ENCODE measurements around the gene MBP. TPM values are rescaled to one million over a fixed set of nuclear protein-coding genes. Genes with fewer than 3 reads are reported as not detected.

Gene MBP
- total RNA-seq, 3 donors from 2014 or later, result 37.9 to 48.5 (median 47.4) TPM

DNA sequence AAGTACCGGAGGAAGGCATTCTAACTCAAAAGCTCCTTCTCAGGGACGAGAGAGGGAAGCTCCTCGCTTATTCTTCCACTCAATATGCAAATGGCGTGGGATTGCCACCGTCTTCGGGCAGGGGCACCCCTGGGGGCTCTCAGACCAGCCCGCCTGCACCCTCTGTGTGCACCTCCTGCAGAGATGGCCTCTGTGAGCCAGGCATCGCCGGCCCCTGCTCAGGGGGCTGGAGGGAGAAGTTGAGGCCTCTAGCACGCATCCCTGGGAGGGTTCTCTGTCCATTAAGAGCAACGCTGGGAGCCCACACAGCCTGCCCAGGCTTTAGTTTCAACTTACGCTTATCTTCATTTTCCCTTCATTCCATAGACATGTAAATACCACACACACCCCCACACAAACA is 125.3 kb downstream of the MBP start:
- intact Hi-C loops (cut with DNase I, micrococcal nuclease), result loop anchor here in 1 of 2 donors (10.0 kb wide), 1 partner anchor 198 kb away; no protein-coding TSS in a partner anchor
- TF ChIP-seq, protein P1, sequence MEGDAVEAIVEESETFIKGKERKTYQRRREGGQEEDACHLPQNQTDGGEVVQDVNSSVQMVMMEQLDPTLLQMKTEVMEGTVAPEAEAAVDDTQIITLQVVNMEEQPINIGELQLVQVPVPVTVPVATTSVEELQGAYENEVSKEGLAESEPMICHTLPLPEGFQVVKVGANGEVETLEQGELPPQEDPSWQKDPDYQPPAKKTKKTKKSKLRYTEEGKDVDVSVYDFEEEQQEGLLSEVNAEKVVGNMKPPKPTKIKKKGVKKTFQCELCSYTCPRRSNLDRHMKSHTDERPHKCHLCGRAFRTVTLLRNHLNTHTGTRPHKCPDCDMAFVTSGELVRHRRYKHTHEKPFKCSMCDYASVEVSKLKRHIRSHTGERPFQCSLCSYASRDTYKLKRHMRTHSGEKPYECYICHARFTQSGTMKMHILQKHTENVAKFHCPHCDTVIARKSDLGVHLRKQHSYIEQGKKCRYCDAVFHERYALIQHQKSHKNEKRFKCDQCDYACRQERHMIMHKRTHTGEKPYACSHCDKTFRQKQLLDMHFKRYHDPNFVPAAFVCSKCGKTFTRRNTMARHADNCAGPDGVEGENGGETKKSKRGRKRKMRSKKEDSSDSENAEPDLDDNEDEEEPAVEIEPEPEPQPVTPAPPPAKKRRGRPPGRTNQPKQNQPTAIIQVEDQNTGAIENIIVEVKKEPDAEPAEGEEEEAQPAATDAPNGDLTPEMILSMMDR (IDR thresholded peaks at IDR 0.05), result no peak
- no peak for DNase-seq
- Histone ChIP-seq H3K4me3 (no peak overlapping the region), H3K9me3 (no peaks in the 10 kb centered on the region), H3K4me1 (ENCODE audit: low read depth) (no peaks in the 10 kb centered on the region), H3K36me3 (ENCODE audit: low read depth) (peaks cover 3% of the 10 kb centered on the region)
- ATAC-seq, result no peak

DNA sequence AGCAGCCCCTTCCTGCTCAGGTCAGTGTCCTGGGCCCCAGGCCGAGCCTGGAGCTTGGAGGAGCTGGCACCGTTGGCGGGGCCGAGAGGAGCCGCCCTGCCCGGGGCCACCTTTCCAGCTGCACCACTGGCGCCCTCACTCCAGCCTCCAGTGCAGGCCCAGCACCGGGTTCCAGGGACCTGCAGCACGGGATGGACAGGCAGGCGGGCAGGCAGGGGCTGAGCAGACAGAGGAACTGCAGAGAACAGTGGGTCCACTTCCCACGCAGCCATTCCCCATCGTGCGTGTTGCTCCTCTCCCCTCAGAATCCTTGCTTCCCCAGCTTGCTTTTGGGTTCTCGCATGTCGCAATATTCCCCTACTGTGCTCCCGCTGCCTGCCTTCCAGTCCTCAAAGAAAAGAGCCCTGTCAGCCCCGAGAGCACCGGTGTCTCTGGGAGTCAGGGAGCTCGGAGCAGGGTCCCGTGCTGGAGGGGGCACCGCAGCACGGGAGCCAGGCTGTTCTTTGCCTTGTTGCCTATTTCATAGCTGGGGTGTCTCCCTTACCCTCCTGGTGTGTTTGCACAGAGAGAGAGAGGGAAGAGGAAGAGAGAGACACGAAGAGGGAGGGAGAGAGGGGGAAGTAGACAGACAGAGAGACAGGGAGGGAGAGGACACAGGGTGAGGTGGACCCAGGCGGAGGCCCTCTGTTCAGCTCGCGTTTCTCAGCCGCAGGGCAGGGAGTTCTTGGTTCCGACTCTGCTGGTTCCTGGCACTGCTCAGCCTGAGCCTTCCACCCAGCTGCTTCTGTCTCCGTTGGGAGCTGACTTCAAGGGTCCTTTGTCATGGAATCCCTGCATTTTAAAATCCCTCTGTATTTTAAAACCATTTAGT is 126.0 kb downstream of the MBP start:
- intact Hi-C loops (cut with DNase I, micrococcal nuclease), result loop anchor here in 1 of 2 donors (10.0 kb wide), 1 partner anchor 198 kb away; no protein-coding TSS in a partner anchor
- Histone ChIP-seq H3K9me3 (no peaks in the 10 kb centered on the region), H3K4me1 (ENCODE audit: low read depth) (no peaks in the 10 kb centered on the region), H3K36me3 (ENCODE audit: low read depth) (peaks cover 3% of the 10 kb centered on the region), H3K4me3 (no peak overlapping the region)
- DNase-seq (no peak), ATAC-seq (peak; percentile 44)
- TF ChIP-seq, protein P1 (IDR thresholded peaks at IDR 0.05), result no peak

DNA sequence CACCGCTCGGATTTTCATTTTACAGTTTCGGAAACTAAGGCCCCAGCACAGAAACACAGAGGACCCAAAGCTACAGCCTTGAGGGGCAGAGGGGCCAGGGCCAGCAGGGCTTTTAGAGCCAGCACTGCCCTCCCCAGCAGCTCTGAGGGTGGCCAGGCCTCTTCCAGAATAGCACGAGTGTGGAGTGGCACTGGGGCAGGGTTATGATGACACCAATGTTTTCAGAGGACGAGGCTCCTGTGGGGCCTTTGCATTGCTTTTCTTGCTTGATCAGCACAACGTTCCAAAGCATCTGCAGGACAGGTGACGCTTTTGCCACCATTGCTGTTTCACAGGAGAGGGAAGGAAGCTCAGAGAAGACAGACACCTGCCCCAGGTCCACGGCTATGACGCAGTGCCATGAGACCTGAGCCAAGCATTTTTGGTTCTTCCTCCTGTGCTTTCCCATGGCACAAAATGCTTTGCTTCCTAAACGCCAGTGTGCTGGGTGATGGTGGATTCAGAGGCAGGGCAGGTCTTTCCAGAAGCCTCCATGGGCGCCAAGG is 126.9 kb downstream of the MBP start:
- Histone ChIP-seq H3K36me3 (ENCODE audit: low read depth) (no peaks in the 10 kb centered on the region), H3K4me3 (no peak overlapping the region), H3K4me1 (ENCODE audit: low read depth) (no peaks in the 10 kb centered on the region), H3K9me3 (no peaks in the 10 kb centered on the region)
- TF ChIP-seq, protein P1 (IDR thresholded peaks at IDR 0.05), result no peak
- intact Hi-C loops (cut with DNase I, micrococcal nuclease), result loop anchor here in 1 of 2 donors (10.0 kb wide), 1 partner anchor 199 kb away; no protein-coding TSS in a partner anchor
- DNase-seq (no peak), ATAC-seq (no peak)

DNA sequence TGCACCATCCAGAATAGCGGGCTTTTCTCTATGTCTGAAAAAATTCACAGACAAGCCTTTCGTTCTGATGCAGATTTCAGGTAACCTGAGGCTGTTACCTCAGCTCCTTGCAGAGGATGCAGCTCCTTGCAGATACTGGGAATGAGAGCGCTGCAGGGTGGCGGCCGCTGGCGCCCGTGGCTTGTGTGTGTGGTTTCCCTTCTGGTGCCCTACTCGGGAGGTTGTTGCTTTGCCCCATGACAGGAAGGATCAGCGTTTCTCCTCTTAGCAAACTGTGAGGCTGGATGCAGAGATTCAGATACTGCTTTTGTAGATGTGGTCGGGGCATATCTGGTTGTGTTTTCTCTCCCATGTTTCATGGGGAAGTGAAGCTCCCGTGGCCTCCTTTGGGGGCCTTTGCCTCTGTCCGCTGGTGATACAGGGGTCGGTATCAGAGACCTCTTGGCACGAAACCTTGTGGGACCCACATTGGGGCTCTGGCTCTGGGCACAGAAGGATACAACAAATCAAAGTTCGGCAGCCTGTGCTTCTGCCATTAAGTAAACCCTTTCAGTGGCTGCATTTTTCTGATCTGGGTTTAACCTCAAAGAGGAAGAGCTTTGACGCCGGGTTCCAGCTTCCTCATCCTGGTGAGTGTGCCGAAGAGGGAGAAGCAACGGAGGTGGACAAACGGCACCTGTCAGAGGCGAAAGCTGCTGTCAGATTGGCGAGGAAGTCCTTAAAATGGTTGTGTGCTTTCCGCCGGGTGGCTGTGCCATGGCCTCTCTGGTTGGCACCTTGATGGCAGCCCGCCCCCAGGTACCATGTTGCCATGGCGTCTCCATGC is 127.8 kb downstream of the MBP start:
- intact Hi-C loops (cut with DNase I, micrococcal nuclease), result loop anchor here in 1 of 2 donors (10.0 kb wide), 1 partner anchor 200 kb away; no protein-coding TSS in a partner anchor
- ATAC-seq (peak; percentile 7), DNase-seq (no peak)
- Histone ChIP-seq H3K36me3 (ENCODE audit: low read depth) (no peaks in the 10 kb centered on the region), H3K4me1 (ENCODE audit: low read depth) (no peaks in the 10 kb centered on the region), H3K9me3 (no peaks in the 10 kb centered on the region), H3K4me3 (no peak overlapping the region)
- TF ChIP-seq, protein P1 (IDR thresholded peaks at IDR 0.05), result no peak

DNA sequence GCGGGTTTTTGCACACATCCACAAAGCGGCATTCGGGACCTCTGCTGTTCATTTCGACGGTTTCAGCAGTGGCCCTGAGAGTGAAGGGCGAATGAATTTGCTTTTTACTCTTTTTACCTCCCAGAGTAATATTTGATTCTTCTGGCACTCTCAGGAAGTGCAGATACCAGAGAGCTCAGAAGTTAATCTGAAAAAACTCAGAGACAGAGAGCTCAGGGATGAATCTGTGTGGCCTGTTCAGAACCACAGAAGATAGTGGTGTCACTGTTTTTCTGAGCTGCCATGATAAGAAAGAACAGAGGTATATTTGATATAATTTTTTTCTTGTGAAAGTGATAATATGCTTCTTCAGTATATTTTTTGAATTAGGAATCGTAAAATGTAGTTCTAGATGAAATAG is 129.3 kb downstream of the MBP start:
- TF ChIP-seq, protein P1 (IDR thresholded peaks at IDR 0.05), result no peak
- no peaks in the 10 kb centered on the region for H3K9me3 ChIP-seq
- no peaks in the 10 kb centered on the region for H3K36me3 ChIP-seq (ENCODE audit: low read depth)
- ATAC-seq, result no peak
- DNase-seq, result no peak
- H3K4me3 ChIP-seq, result no peak overlapping the region
- intact Hi-C loops (cut with DNase I, micrococcal nuclease), result loop anchor here in 1 of 2 donors (10.0 kb wide), 1 partner anchor 201 kb away; no protein-coding TSS in a partner anchor
- no peaks in the 10 kb centered on the region for H3K4me1 ChIP-seq (ENCODE audit: low read depth)

Measured in mucosa of descending colon (tissue), 3 donors.